Stimulated activated naive CD8-positive, alpha-beta T cell treated with anti-CD3 and anti-CD28 coated beads, Interleukin-15, Interleukin-2, amounts not matched to agents 100 ng/mL and 50 ng/mL, for 24 hours (primary cell): ENCODE measurements around the gene ELOVL2.

Experiments
- H3K27ac Mint-ChIP-seq: one replicate; pipeline ENCODE4 v1.8.0; 2021; ENCODE audit warnings: mild to moderate bottlenecking, mixed read lengths
- H3K27me3 Mint-ChIP-seq: one replicate; pipeline ENCODE4 v1.8.0; 2021; ENCODE audit warnings: mixed read lengths
- H3K36me3 Mint-ChIP-seq: one replicate; pipeline ENCODE4 v1.8.0; 2021; ENCODE audit warnings: low read depth, mixed read lengths
- H3K4me1 Mint-ChIP-seq: one replicate; pipeline ENCODE4 v1.8.0; 2021; ENCODE audit warnings: low read depth, mixed read lengths
- H3K4me3 Mint-ChIP-seq: one replicate; pipeline ENCODE4 v1.8.0; 2021; ENCODE audit warnings: mild to moderate bottlenecking, mixed read lengths
- H3K9me3 Mint-ChIP-seq: one replicate; pipeline ENCODE4 v1.8.0; 2021; ENCODE audit warnings: mixed read lengths

Gene ELOVL2

GRCh38 chr6:11042025-11042749, 1.9 kb downstream of the ELOVL2 start:
- Mint-ChIP-seq H3K36me3 (no peaks in the 10 kb centered on the region), H3K27me3 (peaks cover 62% of the 10 kb centered on the region), H3K27ac (no peak overlapping the region), H3K4me1 (peaks cover 5% of the 10 kb centered on the region), H3K4me3 (no peak overlapping the region), H3K9me3 (no peaks in the 10 kb centered on the region)

GRCh38 chr6:11040134-11040533, 4.0 kb downstream of the ELOVL2 start:
- Mint-ChIP-seq H3K36me3 (no peaks in the 10 kb centered on the region), H3K4me1 (peaks cover 5% of the 10 kb centered on the region), H3K4me3 (no peak overlapping the region), H3K27ac (no peak overlapping the region), H3K27me3 (peaks cover 66% of the 10 kb centered on the region), H3K9me3 (no peaks in the 10 kb centered on the region)

- Mint-ChIP-seq H3K9me3 (no peaks in the 10 kb centered on the region), H3K4me1 (no peaks in the 10 kb centered on the region), H3K27me3 (peaks cover 65% of the 10 kb centered on the region), H3K27ac (no peak overlapping the region), H3K36me3 (no peaks in the 10 kb centered on the region), H3K4me3 (no peak overlapping the region)
These were observed 5.1 kb downstream of the ELOVL2 start for GRCh38 chr6:11039040-11039439.

GRCh38 chr6:11036977-11037430, 7.1 kb downstream of the ELOVL2 start:
- Mint-ChIP-seq H3K9me3 (no peaks in the 10 kb centered on the region), H3K4me1 (no peaks in the 10 kb centered on the region), H3K36me3 (no peaks in the 10 kb centered on the region), H3K4me3 (no peak overlapping the region), H3K27me3 (peaks cover 64% of the 10 kb centered on the region), H3K27ac (no peak overlapping the region)

- H3K9me3 Mint-ChIP-seq, result no peaks in the 10 kb centered on the region
- H3K27me3 Mint-ChIP-seq, result peaks cover 63% of the 10 kb centered on the region
- no peaks in the 10 kb centered on the region for H3K36me3 Mint-ChIP-seq
- no peak overlapping the region for H3K4me3 Mint-ChIP-seq
- no peaks in the 10 kb centered on the region for H3K4me1 Mint-ChIP-seq
- H3K27ac Mint-ChIP-seq, result no peak overlapping the region
These were observed 7.8 kb downstream of the ELOVL2 start for GRCh38 chr6:11036351-11036740.

GRCh38 chr6:11035616-11036350, 8.3 kb downstream of the ELOVL2 start:
- no peak overlapping the region for H3K27ac Mint-ChIP-seq
- no peak overlapping the region for H3K4me3 Mint-ChIP-seq
- H3K9me3 Mint-ChIP-seq, result no peaks in the 10 kb centered on the region
- no peaks in the 10 kb centered on the region for H3K4me1 Mint-ChIP-seq
- H3K27me3 Mint-ChIP-seq, result peaks cover 60% of the 10 kb centered on the region
- H3K36me3 Mint-ChIP-seq, result no peaks in the 10 kb centered on the region

- Mint-ChIP-seq H3K27me3 (peaks cover 51% of the 10 kb centered on the region), H3K9me3 (no peaks in the 10 kb centered on the region), H3K4me1 (no peaks in the 10 kb centered on the region), H3K36me3 (no peaks in the 10 kb centered on the region), H3K4me3 (no peak overlapping the region), H3K27ac (no peak overlapping the region)
These were observed 10.3 kb downstream of the ELOVL2 start for GRCh38 chr6:11033825-11034224.

GRCh38 chr6:11030904-11031303, 13.2 kb downstream of the ELOVL2 start:
- no peak overlapping the region for H3K4me3 Mint-ChIP-seq
- no peaks in the 10 kb centered on the region for H3K4me1 Mint-ChIP-seq
- no peaks in the 10 kb centered on the region for H3K36me3 Mint-ChIP-seq
- H3K9me3 Mint-ChIP-seq, result no peaks in the 10 kb centered on the region
- H3K27ac Mint-ChIP-seq, result no peak overlapping the region
- peaks cover 51% of the 10 kb centered on the region for H3K27me3 Mint-ChIP-seq

- H3K4me3 Mint-ChIP-seq, result no peak overlapping the region
- no peaks in the 10 kb centered on the region for H3K36me3 Mint-ChIP-seq
- H3K4me1 Mint-ChIP-seq, result no peaks in the 10 kb centered on the region
- H3K27ac Mint-ChIP-seq, result no peak overlapping the region
- no peaks in the 10 kb centered on the region for H3K9me3 Mint-ChIP-seq
- H3K27me3 Mint-ChIP-seq, result peaks cover 49% of the 10 kb centered on the region
These were observed 15.1 kb downstream of the ELOVL2 start for GRCh38 chr6:11028959-11029358.

GRCh38 chr6:11027565-11028110, 16.5 kb downstream of the ELOVL2 start:
- H3K27me3 Mint-ChIP-seq, result peaks cover 43% of the 10 kb centered on the region
- no peaks in the 10 kb centered on the region for H3K36me3 Mint-ChIP-seq
- no peak overlapping the region for H3K27ac Mint-ChIP-seq
- H3K4me1 Mint-ChIP-seq, result no peaks in the 10 kb centered on the region
- no peaks in the 10 kb centered on the region for H3K9me3 Mint-ChIP-seq
- H3K4me3 Mint-ChIP-seq, result no peak overlapping the region

- H3K27ac Mint-ChIP-seq, result no peak overlapping the region
- no peak overlapping the region for H3K4me3 Mint-ChIP-seq
- H3K27me3 Mint-ChIP-seq, result peaks cover 45% of the 10 kb centered on the region
- no peaks in the 10 kb centered on the region for H3K36me3 Mint-ChIP-seq
- no peaks in the 10 kb centered on the region for H3K4me1 Mint-ChIP-seq
- H3K9me3 Mint-ChIP-seq, result no peaks in the 10 kb centered on the region
These were observed 18.0 kb downstream of the ELOVL2 start for GRCh38 chr6:11025921-11026635.

- Mint-ChIP-seq H3K9me3 (no peaks in the 10 kb centered on the region), H3K36me3 (no peaks in the 10 kb centered on the region), H3K27ac (no peak overlapping the region), H3K4me3 (no peak overlapping the region), H3K27me3 (peaks cover 46% of the 10 kb centered on the region), H3K4me1 (no peaks in the 10 kb centered on the region)
These were observed 19.0 kb downstream of the ELOVL2 start for GRCh38 chr6:11025130-11025529.

GRCh38 chr6:11023032-11023431, 21.1 kb downstream of the ELOVL2 start:
- no peaks in the 10 kb centered on the region for H3K36me3 Mint-ChIP-seq

GRCh38 chr6:11021714-11022113, 22.4 kb downstream of the ELOVL2 start:
- H3K27me3 Mint-ChIP-seq, result peaks cover 41% of the 10 kb centered on the region
- no peak overlapping the region for H3K4me3 Mint-ChIP-seq
- H3K36me3 Mint-ChIP-seq, result no peaks in the 10 kb centered on the region
- H3K4me1 Mint-ChIP-seq, result no peaks in the 10 kb centered on the region
- H3K27ac Mint-ChIP-seq, result no peak overlapping the region
- no peaks in the 10 kb centered on the region for H3K9me3 Mint-ChIP-seq

More at GRCh38 chr6:11023032-11023431, 21.1 kb downstream of the ELOVL2 start:
- Mint-ChIP-seq H3K27me3 (peaks cover 47% of the 10 kb centered on the region), H3K27ac (no peak overlapping the region), H3K4me1 (no peaks in the 10 kb centered on the region), H3K9me3 (no peaks in the 10 kb centered on the region), H3K4me3 (no peak overlapping the region)

GRCh38 chr6:11021003-11021402, 23.1 kb downstream of the ELOVL2 start:
- Mint-ChIP-seq H3K9me3 (no peaks in the 10 kb centered on the region), H3K4me3 (no peak overlapping the region), H3K27ac (no peak overlapping the region), H3K27me3 (peaks cover 41% of the 10 kb centered on the region), H3K4me1 (no peaks in the 10 kb centered on the region), H3K36me3 (no peaks in the 10 kb centered on the region)
